PC-9 (cell line): ENCODE measurements around the gene DENND1A.

Experiments
- EZH2 ChIP-seq: fragments of 200-600 bp; sonication (generic); IDR thresholded peaks from 2 replicates; pipeline ENCODE4 v1.8.0; 2017; ENCODE audit warnings: antibody characterized with exemption, low read depth
- TF ChIP-seq, protein P1 (sequence below): fragments of 200-600 bp; sonication (generic); conservative IDR thresholded peaks from 2 replicates; pipeline ENCODE4 v1.6.1; 2017; ENCODE audit warnings: mixed run types, antibody characterized with exemption, mild to moderate bottlenecking, moderate library complexity

DNA sequence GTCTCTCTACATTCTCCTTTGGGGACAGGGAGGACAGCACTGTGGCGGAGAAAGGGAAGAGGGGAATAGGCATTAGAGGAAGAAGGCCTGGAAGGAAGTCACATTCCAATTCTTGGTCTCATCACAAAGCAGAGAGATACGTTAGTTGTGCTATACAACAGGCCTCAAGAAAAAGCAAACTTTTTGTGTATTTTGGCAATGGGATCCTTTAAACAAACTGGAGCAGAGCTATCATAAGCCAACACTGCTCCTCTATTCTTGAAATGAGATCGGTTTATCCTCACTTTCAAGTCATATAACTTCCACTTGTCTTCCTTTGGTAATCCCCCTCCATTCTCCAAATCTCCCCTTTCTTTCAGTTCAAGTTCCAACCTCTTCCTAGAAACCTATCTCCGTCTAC lies 6.5 kb downstream of the DENND1A start:
- TF ChIP-seq, protein P1, sequence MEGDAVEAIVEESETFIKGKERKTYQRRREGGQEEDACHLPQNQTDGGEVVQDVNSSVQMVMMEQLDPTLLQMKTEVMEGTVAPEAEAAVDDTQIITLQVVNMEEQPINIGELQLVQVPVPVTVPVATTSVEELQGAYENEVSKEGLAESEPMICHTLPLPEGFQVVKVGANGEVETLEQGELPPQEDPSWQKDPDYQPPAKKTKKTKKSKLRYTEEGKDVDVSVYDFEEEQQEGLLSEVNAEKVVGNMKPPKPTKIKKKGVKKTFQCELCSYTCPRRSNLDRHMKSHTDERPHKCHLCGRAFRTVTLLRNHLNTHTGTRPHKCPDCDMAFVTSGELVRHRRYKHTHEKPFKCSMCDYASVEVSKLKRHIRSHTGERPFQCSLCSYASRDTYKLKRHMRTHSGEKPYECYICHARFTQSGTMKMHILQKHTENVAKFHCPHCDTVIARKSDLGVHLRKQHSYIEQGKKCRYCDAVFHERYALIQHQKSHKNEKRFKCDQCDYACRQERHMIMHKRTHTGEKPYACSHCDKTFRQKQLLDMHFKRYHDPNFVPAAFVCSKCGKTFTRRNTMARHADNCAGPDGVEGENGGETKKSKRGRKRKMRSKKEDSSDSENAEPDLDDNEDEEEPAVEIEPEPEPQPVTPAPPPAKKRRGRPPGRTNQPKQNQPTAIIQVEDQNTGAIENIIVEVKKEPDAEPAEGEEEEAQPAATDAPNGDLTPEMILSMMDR: no peak
- no peak for TF ChIP-seq EZH2
